ENCODE data around the gene ANXA9.

- TF ChIP-seq CTCF (IDR thresholded peaks at IDR 0.05 in 8 of 11, conservative IDR thresholded peaks at IDR 0.05 in 3 of 11) = peak in 1 of 11 experiments; percentile 14
- TF ChIP-seq POLR2AphosphoS5 (IDR thresholded peaks at IDR 0.05) = peak; percentile 82 to 90 (median 88)
Measured at GRCh38 chr1:150976879-150977694, 5.0 kb upstream of the ANXA9 start.

All from spleen (tissue), 7 donors.